Measurements from ENCODE around the gene SMYD1. TPM values are rescaled to one million over a fixed set of nuclear protein-coding genes. Genes with fewer than 3 reads are reported as not detected.

Gene SMYD1
- total and polyA plus RNA-seq, 3 donors from 2014 or later, result 1.5 to 3.1 (median 2.4) TPM

- H3K4me1 ChIP-seq, result no peaks in the 10 kb centered on the region
- H3K9me3 ChIP-seq, result no peaks in the 10 kb centered on the region
- H3K4me3 ChIP-seq, result no peak overlapping the region
- TF ChIP-seq, protein P1, sequence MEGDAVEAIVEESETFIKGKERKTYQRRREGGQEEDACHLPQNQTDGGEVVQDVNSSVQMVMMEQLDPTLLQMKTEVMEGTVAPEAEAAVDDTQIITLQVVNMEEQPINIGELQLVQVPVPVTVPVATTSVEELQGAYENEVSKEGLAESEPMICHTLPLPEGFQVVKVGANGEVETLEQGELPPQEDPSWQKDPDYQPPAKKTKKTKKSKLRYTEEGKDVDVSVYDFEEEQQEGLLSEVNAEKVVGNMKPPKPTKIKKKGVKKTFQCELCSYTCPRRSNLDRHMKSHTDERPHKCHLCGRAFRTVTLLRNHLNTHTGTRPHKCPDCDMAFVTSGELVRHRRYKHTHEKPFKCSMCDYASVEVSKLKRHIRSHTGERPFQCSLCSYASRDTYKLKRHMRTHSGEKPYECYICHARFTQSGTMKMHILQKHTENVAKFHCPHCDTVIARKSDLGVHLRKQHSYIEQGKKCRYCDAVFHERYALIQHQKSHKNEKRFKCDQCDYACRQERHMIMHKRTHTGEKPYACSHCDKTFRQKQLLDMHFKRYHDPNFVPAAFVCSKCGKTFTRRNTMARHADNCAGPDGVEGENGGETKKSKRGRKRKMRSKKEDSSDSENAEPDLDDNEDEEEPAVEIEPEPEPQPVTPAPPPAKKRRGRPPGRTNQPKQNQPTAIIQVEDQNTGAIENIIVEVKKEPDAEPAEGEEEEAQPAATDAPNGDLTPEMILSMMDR (IDR thresholded peaks at IDR 0.05), result no peak
- no peak for TF ChIP-seq POLR2A (IDR thresholded peaks at IDR 0.05)
- no peaks in the 10 kb centered on the region for H3K36me3 ChIP-seq (ENCODE audit: low read depth, missing control alignments)
- no peak overlapping the region for H3K27ac ChIP-seq
- WGBS, 2 donors, result 43 to 74% methylated on average over 1 to 5 of the region's 5 CpGs
- intact Hi-C loops (cut with DNase I; ENCODE audit: low total_unique reads), result no loop called here
- no peak for DNase-seq
- H3K27me3 ChIP-seq, result no peaks in the 10 kb centered on the region
These were observed 436 bp upstream of the SMYD1 start for GRCh38 chr2:88067189-88067588.

- TF ChIP-seq POLR2A (IDR thresholded peaks at IDR 0.05), result no peak
- TF ChIP-seq, protein P1 (IDR thresholded peaks at IDR 0.05), result no peak
- no peak overlapping the region for H3K27ac ChIP-seq
- H3K4me3 ChIP-seq, result no peak overlapping the region
- no peaks in the 10 kb centered on the region for H3K4me1 ChIP-seq
- no peaks in the 10 kb centered on the region for H3K27me3 ChIP-seq
- 80 to 84% methylated on average over 2 of the region's 2 CpGs for WGBS, 2 donors
- intact Hi-C loops (cut with DNase I; ENCODE audit: low total_unique reads), result no loop called here
- no peaks in the 10 kb centered on the region for H3K36me3 ChIP-seq (ENCODE audit: low read depth, missing control alignments)
- DNase-seq, result no peak
- H3K9me3 ChIP-seq, result no peaks in the 10 kb centered on the region
These were observed 419 bp downstream of the SMYD1 start for GRCh38 chr2:88068044-88068443.

DNA sequence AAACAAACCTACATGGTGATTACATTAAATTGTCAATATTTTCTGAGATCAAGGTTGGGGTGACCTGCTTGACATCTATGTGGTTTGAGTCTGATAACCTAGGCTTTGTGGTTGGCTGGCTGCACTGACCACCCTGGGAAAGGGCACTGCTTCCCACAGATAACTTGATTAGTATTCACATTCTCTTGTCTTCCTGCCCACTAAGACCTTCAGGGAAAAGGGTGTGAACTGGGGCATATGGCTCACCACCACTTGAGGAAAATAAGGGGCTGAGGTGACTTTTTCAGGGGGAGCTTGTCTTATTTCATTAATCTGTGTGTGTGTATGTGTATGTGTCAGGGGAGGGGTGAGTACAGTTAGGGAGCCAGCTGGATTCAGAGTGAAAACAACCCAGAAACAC, 1.5 kb downstream of the SMYD1 start:
- H3K27ac ChIP-seq, result no peak overlapping the region
- TF ChIP-seq, protein P1 (IDR thresholded peaks at IDR 0.05), result no peak
- no peak for DNase-seq
- H3K9me3 ChIP-seq, result no peaks in the 10 kb centered on the region
- H3K27me3 ChIP-seq, result no peaks in the 10 kb centered on the region
- H3K4me3 ChIP-seq, result no peak overlapping the region
- no peaks in the 10 kb centered on the region for H3K4me1 ChIP-seq
- intact Hi-C loops (cut with DNase I; ENCODE audit: low total_unique reads), result no loop called here
- no peaks in the 10 kb centered on the region for H3K36me3 ChIP-seq (ENCODE audit: low read depth, missing control alignments)

DNA sequence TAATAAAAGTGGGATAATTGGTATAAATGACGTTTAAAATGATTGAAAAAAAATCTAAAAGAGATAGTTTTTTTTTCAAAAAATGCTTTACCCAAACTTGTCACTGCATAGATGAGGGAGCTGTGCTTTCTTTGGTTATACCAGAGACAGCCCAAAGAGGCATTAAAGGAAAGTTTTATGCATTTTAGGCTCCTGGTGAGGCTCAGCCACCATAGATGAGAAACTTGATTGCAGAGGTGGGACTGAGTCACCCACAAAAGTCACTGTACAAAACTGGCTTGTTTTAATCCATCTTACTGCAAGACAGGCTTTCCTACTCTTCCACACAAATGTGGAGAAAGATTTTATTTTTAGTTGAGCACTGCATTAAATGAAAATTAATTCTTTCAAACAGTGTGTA, 2.4 kb downstream of the SMYD1 start:
- Histone ChIP-seq H3K4me3 (no peak overlapping the region), H3K36me3 (ENCODE audit: low read depth, missing control alignments) (no peaks in the 10 kb centered on the region), H3K4me1 (no peaks in the 10 kb centered on the region), H3K27me3 (no peaks in the 10 kb centered on the region), H3K27ac (no peak overlapping the region), H3K9me3 (no peaks in the 10 kb centered on the region)
- TF ChIP-seq POLR2A (IDR thresholded peaks at IDR 0.05), result no peak
- TF ChIP-seq, protein P1 (IDR thresholded peaks at IDR 0.05), result no peak
- DNase-seq, result no peak
- intact Hi-C loops (cut with DNase I; ENCODE audit: low total_unique reads), result no loop called here
- 64% methylated on average over 1 of the region's 1 CpG for WGBS, 2 donors

DNA sequence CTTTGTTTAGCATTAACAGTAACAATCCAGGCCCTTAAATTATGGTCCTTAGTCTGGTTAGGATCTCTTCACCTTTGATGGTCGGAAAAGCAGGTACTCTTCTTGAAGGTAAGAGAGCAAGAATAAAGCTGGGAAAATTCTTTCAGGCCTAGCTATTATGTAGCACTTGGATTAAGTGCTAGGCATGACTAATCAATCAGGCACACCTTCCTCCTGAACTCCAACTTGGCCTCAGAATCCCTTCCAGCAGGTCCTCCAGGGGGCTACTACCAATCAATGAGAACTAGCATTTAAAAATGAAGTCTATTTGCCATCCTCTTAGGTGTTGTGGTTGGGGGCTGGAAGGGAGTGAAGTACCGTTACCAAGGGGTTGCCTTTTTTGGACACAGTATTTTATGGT, 3.7 kb downstream of the SMYD1 start:
- intact Hi-C loops (cut with DNase I; ENCODE audit: low total_unique reads), result no loop called here
- H3K27ac ChIP-seq, result no peak overlapping the region

More for the DNA sequence above, 3.7 kb downstream of the SMYD1 start:
- H3K4me1 ChIP-seq, result no peaks in the 10 kb centered on the region
- H3K27me3 ChIP-seq, result no peaks in the 10 kb centered on the region
- no peak for TF ChIP-seq POLR2A (IDR thresholded peaks at IDR 0.05)
- TF ChIP-seq, protein P1 (IDR thresholded peaks at IDR 0.05), result no peak
- WGBS, 2 donors, result 74 to 100% methylated on average over 2 of the region's 2 CpGs
- no peak for DNase-seq
- H3K9me3 ChIP-seq, result no peaks in the 10 kb centered on the region
- H3K4me3 ChIP-seq, result no peak overlapping the region
- no peaks in the 10 kb centered on the region for H3K36me3 ChIP-seq (ENCODE audit: low read depth, missing control alignments)
